Adrenal gland (tissue), 5 donors: ENCODE results near the gene AGAP3.

Experiments used
- CTCF ChIP-seq, 6 experiments: fragments of 450-650 bp in 4 of 6; fragments of 200-600 bp in 2 of 6; sonication (generic) in 1 of 6; IDR thresholded peaks; 1 replicate in 5 of 6; 2 replicates in 1 of 6; pipeline versions ENCODE4 v1.5.1 to v1.8.0; 2016 to 2021; ENCODE audit warnings: antibody characterized with exemption in 6 of 6, mild to moderate bottlenecking in 2 of 6, moderate library complexity in 1 of 6
- POLR2A ChIP-seq, 2 donors: fragments of 450-650 bp; IDR thresholded peaks; one replicate each; pipeline ENCODE4 v1.6.1; 2017; ENCODE audit warnings: antibody characterized with exemption in 2 of 2, mild to moderate bottlenecking in 2 of 2, moderate library complexity in 1 of 2
- donor health status: DM: no; HTN: no; CAD: no.

GRCh38 chr7:151093748-151094147 is 7.5 kb downstream of the AGAP3 start:
- TF ChIP-seq CTCF (IDR thresholded peaks at IDR 0.05) (no peak), POLR2A (IDR thresholded peaks at IDR 0.05) (no peak)
